Subcutaneous adipose tissue (tissue), 4 donors: ENCODE measurements around the gene DGUOK. TPM values are rescaled to one million over a fixed set of nuclear protein-coding genes. Genes with fewer than 3 reads are reported as not detected.

ENCODE experiments used
- CTCF ChIP-seq: fragments of 450-650 bp; IDR thresholded peaks from one replicate; pipeline ENCODE4 v1.5.1; 2016; ENCODE audit warnings: low read depth, mild to moderate bottlenecking, control low read depth, antibody characterized with exemption, moderate library complexity
- total RNA-seq, 4 donors: library from RNA; depleted of rRNA; stranded (reverse); fragments of >200 nt; gene quantifications; one replicate each; pipeline ENCODE4 v1.1.0, GENCODE V29; 2016

The DGUOK gene
- total RNA-seq, 4 donors from 2014 or later = 34.8 to 54.0 (median 45.8) TPM

GRCh38 chr2:73904952-73905351 lies 21.7 kb upstream of the DGUOK start:
- TF ChIP-seq CTCF = no peak

GRCh38 chr2:73906847-73907505 lies 19.7 kb upstream of the DGUOK start:
- TF ChIP-seq CTCF = no peak

GRCh38 chr2:73907840-73908452 lies 18.7 kb upstream of the DGUOK start:
- TF ChIP-seq CTCF = no peak

- no peak for TF ChIP-seq CTCF
Observed at GRCh38 chr2:73908689-73909652, 17.7 kb upstream of the DGUOK start.

- TF ChIP-seq CTCF = no peak
Observed at GRCh38 chr2:73910873-73911547, 15.7 kb upstream of the DGUOK start.

- TF ChIP-seq CTCF = no peak
Observed at GRCh38 chr2:73911548-73912208, 15.0 kb upstream of the DGUOK start.
